Adrenal gland (tissue), 12 donors: ENCODE results near the gene MYO9A. TPM values are rescaled to one million over a fixed set of nuclear protein-coding genes. Genes with fewer than 3 reads are reported as not detected.

Experiments used
- DNase-seq, 7 donors: peaks; one replicate each; pipeline ENCODE4 v3.0.0-alpha.2; 2019 to 2020
- H3K27ac ChIP-seq, 5 donors: fragments of 200-600 bp; sonication (generic) in 4 of 5; 1 replicate in 3 of 5; 2 replicates in 2 of 5; pipeline versions ENCODE4 v1.5.1 to v1.8.0; 2016 to 2020; ENCODE audit warnings: mild to moderate bottlenecking in 1 of 5
- H3K27me3 ChIP-seq: fragments of 200-600 bp; 2 replicates; pipeline ENCODE4 v1.8.0; 2021
- H3K36me3 ChIP-seq, 2 donors: fragments of 200-600 bp; replicated peaks in 1 of 2; 1 replicate in 1 of 2; 2 replicates in 1 of 2; pipeline versions ENCODE4 v1.5.1 to v1.8.0; 2018 to 2022
- H3K4me1 ChIP-seq, 2 donors: fragments of 200-600 bp; replicated peaks in 1 of 2; 1 replicate in 1 of 2; 2 replicates in 1 of 2; pipeline versions ENCODE4 v1.5.1 to v1.8.0; 2018 to 2021
- H3K4me3 ChIP-seq, 4 donors: fragments of 200-600 bp; sonication (generic) in 3 of 4; one replicate each; pipeline ENCODE4 v1.5.1; 2016 to 2018
- H3K9me3 ChIP-seq, 3 donors: fragments of 200-600 bp; sonication (generic) in 1 of 3; replicated peaks in 1 of 3; 1 replicate in 2 of 3; 2 replicates in 1 of 3; pipeline versions ENCODE4 v1.5.1 to v1.8.0; 2016 to 2021
- POLR2A ChIP-seq, 2 donors: fragments of 450-650 bp; IDR thresholded peaks; one replicate each; pipeline ENCODE4 v1.6.1; 2017; ENCODE audit warnings: antibody characterized with exemption in 2 of 2, mild to moderate bottlenecking in 2 of 2, moderate library complexity in 1 of 2
- WGBS, 4 donors: extraction: QIAGEN DNeasy Blood & Tissue Kit in 2 of 4; methylation state at CpG; one replicate each; pipeline versions ENCODE4 v1.1.5 to v1.1.7; 2013 to 2017; 5-methylcytosine and 5-hydroxymethylcytosine counted together
- intact Hi-C, 2 donors: fragments of 100-400 bp; cut with DNase I; formaldehyde crosslinking; loops; one replicate each; pipeline versions ENCODE4 v1.14.1 to v1.15.0; 2022 to 2023
- polyA plus RNA-seq, 3 donors: library from polyadenylated mRNA; stranded (reverse); fragments of 200-250 nt in 2 of 3; fragments of 350-450 nt in 1 of 3; fragmentation: Illumina TruSeq in 1 of 3; extraction: RNeasy Lipid Tissue Mini Kit (QIAGEN cat#74804) in 1 of 3; gene quantifications; one replicate each; pipeline ENCODE4 v1.2.3, GENCODE V29; 2013 to 2014
- total RNA-seq, 9 donors: library from RNA; depleted of rRNA in 4 of 9; stranded (reverse); fragments of >200 nt in 4 of 9; fragments of 120-200 nt in 1 of 9; fragmentation: NEBNext Ultra II Directional in 1 of 9; extraction: Animal tissue kit (Norgen Biotek cat#: 25700) in 1 of 9; gene quantifications; one replicate each; pipeline versions ENCODE4 v1.1.0 to v1.2.4, GENCODE V29; 2013 to 2023
- TF ChIP-seq, protein P1 (sequence below), 6 experiments: fragments of 450-650 bp in 4 of 6; fragments of 200-600 bp in 2 of 6; sonication (generic) in 1 of 6; IDR thresholded peaks; 1 replicate in 5 of 6; 2 replicates in 1 of 6; pipeline versions ENCODE4 v1.5.1 to v1.8.0; 2016 to 2021; ENCODE audit warnings: antibody characterized with exemption in 6 of 6, mild to moderate bottlenecking in 2 of 6, moderate library complexity in 1 of 6
- donor health status: healthy with polysubstance abuse.
- donor health status: Bipolar disorder and iron deficiency.
- donor health status: DM: yes; HTN: yes; CAD: no.
- donor health status: DM: no; HTN: no; CAD: no.
- donor health status: DM: no; HTN: no; CAD: no.
- donor health status: DM: yes; HTN: yes; CAD: no.

Gene MYO9A
- total and polyA plus RNA-seq, 12 donors, result 3.0 to 34.0 (median 19.8) TPM

- intact Hi-C loops, result no loop called here
- H3K36me3 ChIP-seq, result no peaks in the 10 kb centered on the region
Observed at GRCh38 chr15:71973366-71973765, 144.6 kb downstream of the MYO9A start.

GRCh38 chr15:71971905-71972304, 146.0 kb downstream of the MYO9A start:
- Histone ChIP-seq H3K9me3 (no peaks in the 10 kb centered on the region), H3K36me3 (no peaks in the 10 kb centered on the region), H3K27me3 (no peaks in the 10 kb centered on the region), H3K27ac (no peak overlapping the region), H3K4me1 (no peaks in the 10 kb centered on the region), H3K4me3 (no peak overlapping the region)
- intact Hi-C loops, result no loop called here
- no peak for TF ChIP-seq POLR2A (IDR thresholded peaks at IDR 0.05)
- 91 to 100% (median 98%) methylated on average over 2 of the region's 2 CpGs for WGBS, 4 donors
- DNase-seq, result no peak

More at GRCh38 chr15:71973366-71973765, 144.6 kb downstream of the MYO9A start:
- 94 to 100% (median 95%) methylated on average over 5 of the region's 5 CpGs for WGBS, 4 donors
- DNase-seq, result no peak
- H3K27me3 ChIP-seq, result no peaks in the 10 kb centered on the region
- no peak for TF ChIP-seq POLR2A (IDR thresholded peaks at IDR 0.05)
- TF ChIP-seq, protein P1, sequence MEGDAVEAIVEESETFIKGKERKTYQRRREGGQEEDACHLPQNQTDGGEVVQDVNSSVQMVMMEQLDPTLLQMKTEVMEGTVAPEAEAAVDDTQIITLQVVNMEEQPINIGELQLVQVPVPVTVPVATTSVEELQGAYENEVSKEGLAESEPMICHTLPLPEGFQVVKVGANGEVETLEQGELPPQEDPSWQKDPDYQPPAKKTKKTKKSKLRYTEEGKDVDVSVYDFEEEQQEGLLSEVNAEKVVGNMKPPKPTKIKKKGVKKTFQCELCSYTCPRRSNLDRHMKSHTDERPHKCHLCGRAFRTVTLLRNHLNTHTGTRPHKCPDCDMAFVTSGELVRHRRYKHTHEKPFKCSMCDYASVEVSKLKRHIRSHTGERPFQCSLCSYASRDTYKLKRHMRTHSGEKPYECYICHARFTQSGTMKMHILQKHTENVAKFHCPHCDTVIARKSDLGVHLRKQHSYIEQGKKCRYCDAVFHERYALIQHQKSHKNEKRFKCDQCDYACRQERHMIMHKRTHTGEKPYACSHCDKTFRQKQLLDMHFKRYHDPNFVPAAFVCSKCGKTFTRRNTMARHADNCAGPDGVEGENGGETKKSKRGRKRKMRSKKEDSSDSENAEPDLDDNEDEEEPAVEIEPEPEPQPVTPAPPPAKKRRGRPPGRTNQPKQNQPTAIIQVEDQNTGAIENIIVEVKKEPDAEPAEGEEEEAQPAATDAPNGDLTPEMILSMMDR (IDR thresholded peaks at IDR 0.05), result no peak
- no peak overlapping the region for H3K4me3 ChIP-seq
- no peak overlapping the region for H3K27ac ChIP-seq
- H3K4me1 ChIP-seq, result no peaks in the 10 kb centered on the region
- H3K9me3 ChIP-seq, result no peaks in the 10 kb centered on the region

DNA sequence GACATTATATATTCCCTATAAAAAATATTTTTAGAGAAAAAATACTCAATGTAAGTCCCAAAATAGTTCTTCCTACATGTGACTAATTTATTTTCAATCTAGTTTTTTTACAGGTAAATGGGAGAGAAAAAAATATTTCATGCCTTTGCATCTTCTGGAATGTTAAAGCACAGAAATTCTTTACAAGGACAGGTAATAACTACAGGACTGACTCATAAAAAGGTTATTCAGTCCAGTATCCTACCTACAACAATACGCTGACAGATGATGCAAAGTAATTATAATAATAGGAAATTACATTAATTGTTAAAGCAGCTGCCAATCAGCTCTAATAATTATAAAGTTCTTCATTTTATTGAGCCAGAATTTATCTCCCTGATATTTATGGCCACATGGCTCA, 147.5 kb downstream of the MYO9A start:
- Histone ChIP-seq H3K27ac (no peak overlapping the region), H3K36me3 (no peaks in the 10 kb centered on the region), H3K27me3 (no peaks in the 10 kb centered on the region), H3K4me1 (no peaks in the 10 kb centered on the region), H3K9me3 (no peaks in the 10 kb centered on the region), H3K4me3 (no peak overlapping the region)
- 91 to 100% (median 95%) methylated on average over 1 of the region's 1 CpG for WGBS, 4 donors
- intact Hi-C loops, result no loop called here
- TF ChIP-seq, protein P1 (IDR thresholded peaks at IDR 0.05), result no peak
- TF ChIP-seq POLR2A (IDR thresholded peaks at IDR 0.05), result no peak
- DNase-seq, result no peak

DNA sequence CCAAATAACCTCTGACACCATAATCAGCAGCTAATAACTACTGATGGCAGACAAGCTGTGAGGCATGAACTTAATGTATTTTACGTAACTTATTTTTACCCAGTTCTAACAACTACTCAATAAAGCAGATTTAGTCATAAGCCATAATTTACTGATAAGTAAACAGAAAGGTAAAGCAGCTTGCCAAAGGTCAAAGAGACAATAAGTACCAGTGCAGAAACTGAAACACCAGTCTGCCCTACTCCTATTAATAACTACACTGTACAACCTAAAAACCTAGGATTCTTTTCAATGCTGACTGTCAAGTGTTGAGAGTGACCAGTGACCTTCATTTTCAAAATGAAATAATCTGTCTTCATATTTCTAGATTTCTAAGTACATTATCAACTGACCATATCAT, 155.4 kb downstream of the MYO9A start:
- intact Hi-C loops, result no loop called here
- Histone ChIP-seq H3K27me3 (no peaks in the 10 kb centered on the region), H3K9me3 (no peaks in the 10 kb centered on the region), H3K27ac (no peak overlapping the region), H3K36me3 (no peaks in the 10 kb centered on the region), H3K4me1 (peaks cover 0 to 8% of the 10 kb centered on the region in 2 donors), H3K4me3 (no peak overlapping the region)
- WGBS, 4 donors, result 41 to 57% (median 46%) methylated on average over 1 of the region's 1 CpG
- TF ChIP-seq POLR2A (IDR thresholded peaks at IDR 0.05), result no peak
- TF ChIP-seq, protein P1 (IDR thresholded peaks at IDR 0.05), result no peak
- DNase-seq, result no peak

GRCh38 chr15:71957026-71957425, 160.9 kb downstream of the MYO9A start:
- H3K27me3 ChIP-seq, result no peaks in the 10 kb centered on the region
- no peaks in the 10 kb centered on the region for H3K4me1 ChIP-seq
- no peaks in the 10 kb centered on the region for H3K9me3 ChIP-seq
- 78 to 95% (median 87%) methylated on average over 2 of the region's 2 CpGs for WGBS, 4 donors
- intact Hi-C loops, result no loop called here
- TF ChIP-seq POLR2A (IDR thresholded peaks at IDR 0.05), result no peak
- TF ChIP-seq, protein P1 (IDR thresholded peaks at IDR 0.05), result no peak
- no peaks in the 10 kb centered on the region for H3K36me3 ChIP-seq
- DNase-seq, result no peak
- no peak overlapping the region for H3K27ac ChIP-seq
- no peak overlapping the region for H3K4me3 ChIP-seq
